ENCODE data around the gene PTPN6. TPM values are rescaled to one million over a fixed set of nuclear protein-coding genes. Genes with fewer than 3 reads are reported as not detected.

The PTPN6 gene
- total RNA-seq, 4 donors from 2014 or later, result 19.8 to 42.3 (median 35.9) TPM

DNA sequence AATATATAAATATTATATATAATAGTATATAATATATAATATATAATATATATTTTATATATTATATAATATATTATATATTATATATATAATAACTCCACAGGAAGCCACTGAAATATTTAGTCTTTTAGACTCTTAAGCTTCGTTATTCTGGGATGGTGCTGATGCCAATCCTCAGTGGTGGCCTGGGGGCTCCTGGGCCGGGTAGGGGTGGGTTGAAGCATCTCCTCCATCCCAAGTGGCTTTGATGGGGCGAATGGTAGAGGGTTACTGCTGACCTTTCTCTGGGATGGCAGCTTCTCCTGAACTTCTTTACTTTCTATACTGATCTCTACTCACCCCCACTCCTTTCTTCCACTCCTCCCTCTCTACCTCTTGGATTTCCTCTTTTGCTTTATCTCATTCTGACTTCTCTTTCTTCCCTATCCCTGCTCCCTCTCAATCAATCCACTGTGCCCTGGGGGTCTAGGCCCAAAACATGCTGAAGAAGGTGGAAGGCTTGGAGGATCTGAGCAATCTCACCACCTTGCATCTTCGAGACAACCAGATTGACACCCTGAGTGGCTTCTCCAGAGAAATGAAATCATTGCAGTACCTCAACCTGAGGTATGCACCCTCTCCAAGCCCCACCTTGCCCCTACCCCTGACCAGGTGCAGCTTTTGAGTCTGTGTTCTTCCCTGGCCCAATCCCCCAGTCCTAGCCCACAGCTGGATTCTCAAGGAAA lies 41.6 kb upstream of the PTPN6 start:
- TF ChIP-seq, protein P1, sequence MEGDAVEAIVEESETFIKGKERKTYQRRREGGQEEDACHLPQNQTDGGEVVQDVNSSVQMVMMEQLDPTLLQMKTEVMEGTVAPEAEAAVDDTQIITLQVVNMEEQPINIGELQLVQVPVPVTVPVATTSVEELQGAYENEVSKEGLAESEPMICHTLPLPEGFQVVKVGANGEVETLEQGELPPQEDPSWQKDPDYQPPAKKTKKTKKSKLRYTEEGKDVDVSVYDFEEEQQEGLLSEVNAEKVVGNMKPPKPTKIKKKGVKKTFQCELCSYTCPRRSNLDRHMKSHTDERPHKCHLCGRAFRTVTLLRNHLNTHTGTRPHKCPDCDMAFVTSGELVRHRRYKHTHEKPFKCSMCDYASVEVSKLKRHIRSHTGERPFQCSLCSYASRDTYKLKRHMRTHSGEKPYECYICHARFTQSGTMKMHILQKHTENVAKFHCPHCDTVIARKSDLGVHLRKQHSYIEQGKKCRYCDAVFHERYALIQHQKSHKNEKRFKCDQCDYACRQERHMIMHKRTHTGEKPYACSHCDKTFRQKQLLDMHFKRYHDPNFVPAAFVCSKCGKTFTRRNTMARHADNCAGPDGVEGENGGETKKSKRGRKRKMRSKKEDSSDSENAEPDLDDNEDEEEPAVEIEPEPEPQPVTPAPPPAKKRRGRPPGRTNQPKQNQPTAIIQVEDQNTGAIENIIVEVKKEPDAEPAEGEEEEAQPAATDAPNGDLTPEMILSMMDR (IDR thresholded peaks at IDR 0.05), result no peak
- ATAC-seq (ENCODE audit: low FRiP score), result no peak
- DNase-seq (ENCODE audit: low spot score), result no peak

DNA sequence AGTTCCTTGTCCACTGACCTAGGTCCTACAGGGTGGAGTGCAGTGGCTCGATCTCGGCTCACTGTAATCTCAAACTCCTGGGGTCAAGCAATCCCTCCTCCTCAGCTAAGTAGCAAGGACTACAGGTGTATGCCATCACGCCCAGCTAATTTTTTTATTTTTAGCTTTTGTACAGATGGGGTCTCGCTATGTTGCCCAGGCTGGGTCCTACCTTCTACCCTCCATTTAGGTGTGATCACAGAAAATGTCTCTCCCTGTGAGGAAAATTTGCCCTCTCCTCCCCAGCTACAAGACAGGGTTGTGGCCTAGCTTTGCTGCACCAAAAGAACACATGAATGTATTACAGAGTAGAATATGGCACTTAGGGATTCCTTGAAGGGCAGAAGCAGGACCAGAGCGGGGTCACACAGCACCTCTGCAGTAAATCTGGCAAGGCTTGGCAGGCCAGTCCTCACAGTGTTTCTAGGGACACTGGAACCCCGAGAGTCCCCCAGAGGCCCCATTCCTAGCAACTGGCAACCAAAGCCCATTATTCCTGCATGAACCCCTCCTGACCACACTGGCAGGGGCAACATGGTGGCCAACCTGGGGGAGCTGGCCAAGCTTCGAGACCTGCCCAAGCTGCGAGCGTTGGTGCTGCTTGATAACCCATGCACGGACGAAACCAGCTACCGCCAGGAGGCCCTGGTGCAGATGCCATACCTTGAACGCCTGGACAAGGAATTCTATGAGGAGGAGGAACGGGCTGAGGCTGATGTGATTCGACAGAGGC lies 38.8 kb upstream of the PTPN6 start:
- ATAC-seq (ENCODE audit: low FRiP score) (no peak), DNase-seq (ENCODE audit: low spot score) (no peak)
- TF ChIP-seq, protein P1 (IDR thresholded peaks at IDR 0.05), result no peak

DNA sequence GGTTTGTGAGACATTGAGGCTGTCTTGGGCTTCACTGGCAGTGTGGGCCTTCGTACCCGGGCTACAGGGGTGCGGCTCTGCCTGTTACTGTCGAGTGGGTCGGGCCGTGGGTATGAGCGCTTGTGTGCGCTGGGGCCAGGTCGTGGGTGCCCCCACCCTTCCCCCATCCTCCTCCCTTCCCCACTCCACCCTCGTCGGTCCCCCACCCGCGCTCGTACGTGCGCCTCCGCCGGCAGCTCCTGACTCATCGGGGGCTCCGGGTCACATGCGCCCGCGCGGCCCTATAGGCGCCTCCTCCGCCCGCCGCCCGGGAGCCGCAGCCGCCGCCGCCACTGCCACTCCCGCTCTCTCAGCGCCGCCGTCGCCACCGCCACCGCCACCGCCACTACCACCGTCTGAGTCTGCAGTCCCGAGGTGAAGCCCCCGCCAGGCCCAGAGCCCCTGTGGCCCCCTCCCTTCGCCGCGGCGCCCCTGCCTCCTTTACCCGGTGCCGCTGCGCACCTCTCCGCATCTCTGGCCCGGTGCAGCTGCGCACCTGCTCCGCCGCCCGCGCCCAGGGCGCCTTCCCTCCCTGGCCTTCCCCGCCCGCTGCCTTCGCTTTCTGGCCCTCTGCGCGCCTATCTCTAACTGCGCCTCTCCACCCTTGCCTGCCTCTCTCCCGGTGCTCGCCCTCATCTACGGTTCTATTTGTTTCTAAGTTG lies 36.8 kb upstream of the PTPN6 start, which contains the start of gene ENO2:
Gene ENO2, plus strand, starts transcription at position 335 of the 701 bp plus-strand sequence. CDS start 1,253 bp downstream, outside the sequence.
- TF ChIP-seq, protein P1 (IDR thresholded peaks at IDR 0.05), result no peak
- no peak for DNase-seq (ENCODE audit: low spot score)
- peak; percentile 94 for ATAC-seq (ENCODE audit: low FRiP score)

DNA sequence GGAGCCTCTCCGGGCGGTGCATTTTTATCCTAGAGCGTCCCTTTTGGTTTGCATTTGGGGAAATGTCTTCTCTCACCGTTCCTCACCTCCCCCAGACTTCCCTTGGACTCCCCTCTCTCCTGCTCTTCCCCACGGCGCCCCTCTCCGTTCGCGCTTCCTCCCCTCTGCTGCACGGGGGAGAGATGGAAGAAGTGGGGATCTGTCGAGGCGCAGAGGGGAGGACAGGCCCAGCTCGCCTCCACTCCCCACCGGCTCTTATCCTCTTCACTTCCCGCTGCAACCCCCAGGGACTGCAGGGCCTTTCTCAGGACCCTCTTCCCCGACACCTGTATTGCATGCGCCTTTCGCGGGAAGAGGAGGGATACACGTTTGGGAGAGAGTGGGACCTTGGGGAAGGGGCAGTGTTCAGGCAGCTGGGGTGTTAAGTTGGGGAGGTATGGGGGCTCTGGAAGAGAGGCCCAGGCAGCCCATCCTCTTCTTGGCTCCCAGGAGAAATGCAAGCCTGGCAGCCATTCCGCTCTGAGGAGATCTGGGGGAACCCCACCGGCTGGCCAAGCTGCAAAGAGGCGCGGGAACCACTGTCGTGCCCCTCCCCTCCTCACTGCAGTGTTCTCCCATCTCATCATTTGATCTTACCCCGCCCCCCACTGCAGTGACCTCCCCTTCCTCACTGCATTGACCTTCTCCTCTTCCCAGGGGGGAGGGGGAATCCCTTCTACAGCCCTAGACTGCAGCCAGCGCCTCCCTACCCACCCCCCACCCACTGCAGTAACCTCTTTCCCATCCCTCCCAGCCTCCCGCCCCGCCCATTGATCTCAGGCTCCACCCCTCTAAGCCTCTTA lies 36.0 kb upstream of the PTPN6 start:
- DNase-seq (ENCODE audit: low spot score) (no peak), ATAC-seq (ENCODE audit: low FRiP score) (no peak)
- TF ChIP-seq, protein P1 (IDR thresholded peaks at IDR 0.05), result no peak

DNA sequence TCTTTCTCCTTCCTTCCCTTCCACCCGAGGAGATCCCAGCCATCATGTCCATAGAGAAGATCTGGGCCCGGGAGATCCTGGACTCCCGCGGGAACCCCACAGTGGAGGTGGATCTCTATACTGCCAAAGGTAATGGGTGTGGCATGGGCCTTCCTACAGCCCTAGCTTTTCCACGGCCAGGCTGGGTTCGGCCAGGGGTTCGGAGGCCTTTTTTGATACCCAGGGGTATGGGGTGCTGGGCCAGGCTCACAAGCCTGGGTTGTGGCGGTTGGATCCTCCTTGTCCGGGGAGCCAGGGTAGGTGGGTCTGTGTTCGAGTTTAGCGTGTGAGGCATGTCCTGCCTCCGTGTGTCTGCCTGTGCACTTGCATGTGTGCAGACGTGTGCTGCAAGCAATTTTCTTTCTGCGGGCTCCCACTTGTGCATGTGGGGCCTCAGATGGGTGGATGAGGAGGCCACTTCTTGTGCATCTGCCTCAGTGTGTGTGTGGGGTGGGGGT lies 35.3 kb upstream of the PTPN6 start:
- TF ChIP-seq, protein P1 (IDR thresholded peaks at IDR 0.05), result no peak
- DNase-seq (ENCODE audit: low spot score) (no peak), ATAC-seq (ENCODE audit: low FRiP score) (no peak)

All from omental fat pad (tissue), 4 donors.